GM23338 (cell line): ENCODE measurements around the gene SYNE3.

Source experiments
- CREB1 ChIP-seq: fragments of 250-450 bp; sonication (Bioruptor Pico); IDR thresholded peaks from 2 replicates; pipeline ENCODE4 v1.5.0; 2020; ENCODE audit warnings: low read depth, mild to moderate bottlenecking, moderate library complexity
- CTCF ChIP-seq, 2 experiments: fragments of 200-600 bp in 1 of 2; sonication (generic) in 1 of 2; conservative IDR thresholded peaks; 2 replicates each; pipeline versions ENCODE4 v1.5.1 to v1.6.1; 2016 to 2017; ENCODE audit warnings: antibody characterized with exemption in 2 of 2, low read depth in 2 of 2, mild to moderate bottlenecking in 2 of 2, moderate library complexity in 1 of 2
- ETS1 ChIP-seq: IDR thresholded peaks from 2 replicates; pipeline ENCODE4 v1.6.1; 2016; ENCODE audit warnings: antibody characterized with exemption
- EZH2 ChIP-seq: fragments of 200-600 bp; sonication (generic); IDR thresholded peaks from one replicate; pipeline ENCODE4 v1.8.0; 2017; ENCODE audit warnings: antibody characterized with exemption, mild to moderate bottlenecking, low read depth; ENCODE audit not compliant: unreplicated experiment
- EZH2phosphoT487 ChIP-seq: fragments of 200-600 bp; sonication (generic); IDR thresholded peaks from one replicate; pipeline ENCODE4 v1.8.1; 2018; ENCODE audit warnings: antibody characterized with exemption; ENCODE audit not compliant: unreplicated experiment
- JUNB ChIP-seq: IDR thresholded peaks from one replicate; pipeline ENCODE4 v1.6.1; 2016; ENCODE audit warnings: antibody characterized with exemption; ENCODE audit not compliant: unreplicated experiment
- POLR2AphosphoS5 ChIP-seq: IDR thresholded peaks from 2 replicates; pipeline ENCODE4 v1.6.1; 2016; ENCODE audit warnings: antibody characterized with exemption, low read depth
- REST ChIP-seq: IDR thresholded peaks from one replicate; pipeline ENCODE4 v1.6.1; 2018; ENCODE audit warnings: antibody characterized with exemption; ENCODE audit not compliant: unreplicated experiment
- STAT1 ChIP-seq: IDR thresholded peaks from one replicate; pipeline ENCODE4 v1.6.1; 2016; ENCODE audit warnings: antibody characterized with exemption; ENCODE audit not compliant: unreplicated experiment
- ZNF331 ChIP-seq: fragments of 250-450 bp; sonication (Bioruptor Pico); IDR thresholded peaks from 2 replicates; pipeline ENCODE4 v1.5.0; 2020; ENCODE audit warnings: low read depth, mild to moderate bottlenecking, moderate library complexity
- ZNF462 ChIP-seq: fragments of 250-450 bp; sonication (Bioruptor Pico); IDR thresholded peaks from 2 replicates; pipeline ENCODE4 v1.5.0; 2020; ENCODE audit warnings: mild to moderate bottlenecking, moderate library complexity

- no peak for TF ChIP-seq CTCF (conservative IDR thresholded peaks at IDR 0.05; ENCODE audit: low read depth in 2 of 2)
- no peak for TF ChIP-seq REST
- no peak for TF ChIP-seq POLR2AphosphoS5
- no peak for TF ChIP-seq EZH2
- TF ChIP-seq STAT1: no peak
- TF ChIP-seq ZNF462: no peak
- TF ChIP-seq EZH2phosphoT487: no peak
- no peak for TF ChIP-seq ETS1
- TF ChIP-seq JUNB: no peak
- no peak for TF ChIP-seq CREB1 (CRISPR knock-in tag)
- no peak for TF ChIP-seq ZNF331
These were observed 22.9 kb downstream of the SYNE3 start for GRCh38 chr14:95493503-95493902.
